ENCODE data around the gene TMEM217.

DNA sequence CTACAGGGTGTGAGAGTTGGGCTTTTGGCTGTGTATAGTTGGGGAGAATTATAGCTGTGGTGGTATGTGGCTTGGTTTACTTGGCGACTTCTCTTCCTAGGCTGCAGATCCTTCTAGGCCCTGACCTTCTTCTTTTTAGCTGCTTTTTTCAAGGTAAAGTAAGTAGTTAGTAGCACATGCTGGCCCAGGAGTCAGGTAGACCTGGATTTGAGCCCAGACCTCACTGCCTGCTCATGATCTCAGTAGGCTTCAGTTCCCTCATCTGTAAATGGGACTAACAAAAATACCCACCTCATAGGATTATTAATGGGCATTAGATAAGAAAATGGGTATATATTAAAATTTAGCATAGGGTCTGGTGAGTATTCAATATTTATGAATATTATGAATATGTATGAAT, 17.4 kb upstream of the TMEM217 start:
- TF ChIP-seq CTCF (IDR thresholded peaks at IDR 0.05) = no peak
- TF ChIP-seq POLR2A (IDR thresholded peaks at IDR 0.05) = no peak
